Stimulated activated CD4-positive, alpha-beta T cell treated with anti-CD3 and anti-CD28 coated beads, Interleukin-12 subunit alpha, Interleukin-12 subunit beta, amount 100 ng/mL, for 48 hours (primary cell): Measurements from ENCODE around the gene GLRX5.

Experiments
- DNase-seq, 3 donors: peaks; one replicate each; pipeline ENCODE4 v3.0.0-alpha.2; 2020; ENCODE audit warnings: low read depth in 2 of 3, low spot score in 1 of 3

Gene GLRX5

DNA sequence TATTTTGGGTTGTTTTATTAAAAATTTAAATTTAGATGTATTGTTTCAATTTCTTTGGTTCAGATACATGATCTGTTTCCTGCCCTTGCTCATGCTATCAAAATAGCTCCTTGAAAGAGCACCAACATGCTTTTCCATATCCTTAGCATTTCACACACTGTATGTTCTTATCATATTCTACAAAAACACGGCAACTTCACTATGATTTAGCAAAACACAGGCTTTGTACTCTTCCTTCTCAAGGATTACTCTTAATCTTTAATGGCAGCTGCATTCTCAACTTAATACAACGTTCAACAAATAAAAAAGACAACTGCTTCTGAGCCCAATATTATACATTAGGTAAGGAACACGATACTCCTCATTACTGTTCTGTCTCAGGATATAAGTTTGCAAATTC, 2.9 kb upstream of the GLRX5 start:
- no peak for DNase-seq

DNA sequence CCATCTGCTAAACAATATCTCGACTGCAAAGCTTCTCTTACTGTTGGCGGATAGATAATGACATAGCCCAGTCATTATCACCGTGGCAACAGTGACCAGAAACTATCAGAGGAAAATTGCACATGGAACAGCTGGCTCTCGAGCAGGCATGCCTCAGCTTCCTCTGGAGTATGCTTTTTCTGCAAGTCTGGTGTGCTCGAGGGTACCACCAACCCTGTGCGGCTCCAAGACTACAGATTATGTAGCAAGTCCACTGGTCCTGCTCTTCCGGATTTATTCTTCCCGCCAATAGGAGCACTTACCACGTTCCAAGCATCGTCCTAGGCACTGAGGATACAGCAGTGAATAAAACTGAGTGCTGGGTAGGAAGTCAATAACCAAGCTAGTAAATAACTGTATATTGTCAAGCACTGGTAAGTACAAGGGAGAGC, 1.4 kb upstream of the GLRX5 start:
- DNase-seq: no peak

DNA sequence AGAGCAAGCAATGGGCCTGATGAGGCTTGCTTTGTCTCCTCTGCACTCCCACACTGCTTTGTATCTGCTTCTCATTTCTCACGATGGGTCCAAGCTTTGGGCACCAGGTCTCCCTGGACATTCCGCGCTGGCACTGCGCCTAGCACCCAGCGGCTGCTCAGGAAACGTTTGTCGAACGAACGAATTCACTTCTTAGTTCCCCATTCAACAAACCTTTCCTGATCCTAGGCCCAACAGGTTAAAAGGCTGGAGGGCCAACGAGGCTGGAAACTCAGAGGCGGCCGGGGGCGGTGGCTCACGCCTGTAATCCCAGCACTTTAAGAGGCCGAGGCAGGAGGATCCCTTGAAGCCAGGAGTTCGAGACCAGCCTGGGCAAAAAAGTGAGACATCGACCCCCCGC, 1.0 kb upstream of the GLRX5 start:
- no peak for DNase-seq

DNA sequence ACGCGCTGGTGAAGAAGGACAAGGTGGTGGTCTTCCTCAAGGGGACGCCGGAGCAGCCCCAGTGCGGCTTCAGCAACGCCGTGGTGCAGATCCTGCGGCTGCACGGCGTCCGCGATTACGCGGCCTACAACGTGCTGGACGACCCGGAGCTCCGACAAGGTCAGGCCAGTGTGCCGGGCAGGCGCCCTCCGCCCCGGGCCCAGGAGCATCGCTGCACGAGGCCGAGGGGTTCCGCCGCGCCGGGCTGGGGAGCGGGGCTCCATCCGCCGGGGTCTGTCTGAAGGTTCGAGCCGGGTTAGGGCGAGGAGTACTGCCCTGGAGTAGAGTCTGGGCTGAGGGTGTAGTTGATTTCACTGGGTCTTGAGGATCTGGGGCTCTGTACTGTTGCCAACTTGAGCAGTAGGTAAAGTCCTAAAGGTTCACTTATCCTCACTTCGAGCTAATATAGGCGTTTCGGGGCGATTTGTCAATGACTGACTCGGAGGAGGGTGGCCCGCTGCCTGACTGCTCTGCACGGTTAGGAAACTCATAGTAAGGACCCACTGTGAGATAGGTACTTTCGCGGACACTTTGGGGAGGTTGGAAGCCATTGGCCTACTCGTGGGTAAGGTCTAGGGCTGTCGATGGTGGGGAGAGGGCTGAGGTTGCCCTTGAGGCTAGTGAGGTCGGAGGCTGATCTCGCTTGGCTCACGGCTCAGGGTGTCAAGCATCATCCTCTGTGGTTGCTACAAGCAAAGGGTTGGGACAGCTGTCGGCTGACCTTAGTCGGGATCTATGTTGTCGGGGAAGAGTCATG, 574 bp downstream of the GLRX5 start:
- no peak for DNase-seq

DNA sequence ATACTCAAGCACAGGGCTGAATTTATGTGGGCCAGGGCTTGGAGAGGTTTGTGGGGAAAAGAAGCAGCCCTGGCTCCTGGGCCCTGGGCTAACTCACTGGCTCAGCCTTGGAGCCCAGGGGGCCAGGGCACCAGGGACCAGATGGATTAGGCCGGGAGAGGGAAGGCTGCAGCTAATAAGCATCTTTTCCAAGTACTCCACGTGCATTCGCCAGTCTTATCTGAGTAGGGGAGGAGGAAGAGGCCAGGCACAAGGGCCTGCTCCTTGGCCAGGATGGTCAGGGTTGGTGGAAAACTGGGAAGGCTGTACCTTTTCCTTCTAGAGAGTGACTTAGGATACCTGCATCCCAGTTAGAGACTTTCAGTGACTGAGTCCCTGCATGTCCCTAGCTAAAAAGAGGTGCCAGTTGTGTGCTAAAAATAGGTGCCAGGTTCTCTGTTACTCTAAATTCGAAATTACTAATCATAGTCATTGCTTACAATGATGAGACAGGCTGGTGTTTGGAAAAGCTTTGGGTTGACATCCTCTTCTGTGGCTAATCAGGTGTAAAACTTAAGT, 1.3 kb downstream of the GLRX5 start:
- no peak for DNase-seq

DNA sequence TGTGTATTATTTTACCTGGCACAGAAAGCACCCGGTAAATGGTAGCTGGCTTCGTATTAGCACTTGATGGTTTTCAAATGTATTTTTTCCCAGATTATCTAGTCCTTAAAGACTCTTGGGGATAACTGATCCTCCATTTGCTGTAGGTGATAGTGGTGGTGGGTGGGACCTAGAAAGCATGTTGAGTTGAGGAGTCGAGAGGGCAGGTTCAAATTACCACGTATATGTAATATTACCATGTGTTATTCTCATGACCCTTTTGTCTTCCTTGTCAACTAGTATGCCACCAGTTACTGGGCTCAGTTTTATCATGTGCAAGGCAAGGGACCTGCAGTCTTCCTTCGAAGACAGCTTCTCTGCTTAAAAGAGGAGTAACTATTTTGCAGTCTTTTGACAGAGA, 1.8 kb downstream of the GLRX5 start:
- no peak for DNase-seq

DNA sequence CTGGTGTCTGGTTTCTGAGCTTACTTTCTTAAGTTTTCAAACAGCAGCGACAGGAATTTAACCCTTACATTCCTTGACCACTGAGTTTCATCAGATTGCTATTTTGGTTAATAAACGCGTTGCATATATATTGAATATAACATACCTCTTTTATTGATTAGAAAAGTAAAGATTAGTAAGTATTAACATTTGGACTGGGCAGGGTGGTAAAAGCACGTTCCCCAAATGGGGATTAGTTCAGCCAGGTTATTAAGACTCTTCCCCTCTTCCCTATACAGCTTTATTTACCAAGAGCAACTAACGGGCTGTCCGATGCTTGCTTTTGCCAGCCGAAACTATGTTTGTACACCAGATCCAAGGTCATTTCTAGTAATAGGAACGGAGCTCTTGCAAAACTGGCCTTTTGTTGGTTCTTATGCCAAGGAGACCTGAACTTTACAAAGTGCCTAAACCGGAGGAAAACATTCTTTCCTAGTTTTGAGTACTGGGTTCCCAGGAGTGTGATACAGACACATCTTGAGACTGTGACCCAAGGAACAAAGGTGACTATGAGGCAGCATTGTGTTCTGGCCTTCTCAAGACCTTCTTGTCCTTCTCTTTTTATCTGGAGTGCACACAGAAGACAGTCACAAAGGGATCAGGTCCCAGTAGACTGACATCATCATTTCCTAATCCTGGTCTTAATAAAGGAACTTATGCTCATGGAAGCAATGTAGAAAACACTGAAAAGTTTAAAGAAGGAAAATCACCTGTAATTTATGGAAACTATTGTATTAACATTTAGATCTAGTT, 2.6 kb downstream of the GLRX5 start:
- no peak for DNase-seq

DNA sequence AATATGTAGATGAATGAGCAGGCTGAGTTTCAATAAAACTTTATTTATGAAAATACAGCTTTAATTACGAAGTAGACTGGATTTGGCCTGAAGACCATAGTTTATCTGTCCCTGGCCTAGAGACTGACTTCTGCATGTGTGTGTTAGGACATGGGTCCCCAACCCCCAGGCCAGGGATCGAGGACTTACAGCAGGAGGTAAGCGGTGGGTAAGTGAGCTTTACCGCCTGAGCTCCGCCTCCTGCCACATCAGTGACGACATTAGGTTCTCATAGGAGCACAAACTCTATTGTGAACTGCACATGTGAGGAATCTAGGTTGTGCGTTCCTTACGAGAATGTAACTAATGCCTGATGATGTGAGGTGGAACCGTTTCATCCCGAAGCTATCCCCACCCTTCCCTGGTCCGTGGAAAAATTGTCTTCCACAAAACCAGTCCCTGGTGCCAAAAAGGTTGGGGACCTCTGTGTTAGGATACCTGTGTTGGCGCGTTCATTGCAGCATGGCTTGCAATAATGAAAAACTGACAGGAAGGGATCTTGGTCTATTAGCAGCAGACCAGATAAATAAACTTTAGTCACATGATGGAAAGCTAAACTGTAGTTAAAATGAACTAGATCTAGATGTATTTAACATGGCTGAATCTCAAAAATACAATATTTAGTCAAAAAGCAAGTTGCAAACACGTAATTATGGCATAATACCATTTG, 4.1 kb downstream of the GLRX5 start:
- DNase-seq: no peak

DNA sequence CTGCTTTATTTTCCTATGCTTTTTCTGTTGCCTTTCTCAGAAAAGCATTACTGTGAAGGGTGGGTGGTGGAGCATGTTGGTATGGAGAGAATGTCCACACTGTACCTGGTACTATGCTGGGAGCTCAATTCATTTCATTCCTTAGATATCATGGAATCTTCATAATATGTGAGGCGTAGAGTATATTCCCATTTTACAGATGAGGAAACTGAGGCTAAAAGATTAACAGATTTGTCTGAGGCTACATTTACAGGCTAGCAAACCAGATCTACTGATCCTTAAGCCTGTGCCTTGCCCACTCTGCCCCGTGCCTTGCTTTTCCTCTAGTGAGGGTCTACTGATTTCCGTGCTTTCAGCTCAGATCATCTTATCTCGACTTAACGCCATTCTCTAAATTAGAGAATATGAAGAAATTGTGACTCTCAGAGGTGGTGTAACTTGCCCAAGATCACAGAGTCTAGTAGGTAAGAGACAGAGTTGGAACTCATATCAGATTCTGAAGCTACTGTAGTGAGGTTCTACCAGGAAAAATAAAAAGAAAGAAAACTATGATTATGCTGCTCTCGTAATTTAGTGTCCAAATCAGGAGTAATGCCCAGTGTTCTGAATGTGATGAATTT, 5.5 kb downstream of the GLRX5 start:
- no peak for DNase-seq

DNA sequence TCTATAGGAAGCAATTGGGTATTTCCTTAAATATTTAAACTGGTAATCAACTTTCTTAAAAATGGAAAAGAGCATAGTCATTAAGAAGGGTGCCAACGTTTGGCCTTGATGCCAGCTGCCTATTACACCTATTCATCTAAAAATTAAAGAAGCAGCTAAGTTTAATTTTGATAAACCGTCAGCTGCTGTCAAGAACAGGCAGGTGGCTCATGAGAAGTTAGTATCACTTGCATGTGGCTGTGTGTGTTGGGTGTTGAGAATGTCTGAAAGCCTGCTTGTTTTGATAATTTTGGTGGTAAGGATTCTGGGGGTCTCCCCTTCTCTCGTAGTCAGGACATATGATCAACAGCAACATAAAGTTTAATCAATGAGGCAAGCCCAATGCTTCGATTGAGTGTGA, 6.5 kb downstream of the GLRX5 start:
- DNase-seq: no peak

DNA sequence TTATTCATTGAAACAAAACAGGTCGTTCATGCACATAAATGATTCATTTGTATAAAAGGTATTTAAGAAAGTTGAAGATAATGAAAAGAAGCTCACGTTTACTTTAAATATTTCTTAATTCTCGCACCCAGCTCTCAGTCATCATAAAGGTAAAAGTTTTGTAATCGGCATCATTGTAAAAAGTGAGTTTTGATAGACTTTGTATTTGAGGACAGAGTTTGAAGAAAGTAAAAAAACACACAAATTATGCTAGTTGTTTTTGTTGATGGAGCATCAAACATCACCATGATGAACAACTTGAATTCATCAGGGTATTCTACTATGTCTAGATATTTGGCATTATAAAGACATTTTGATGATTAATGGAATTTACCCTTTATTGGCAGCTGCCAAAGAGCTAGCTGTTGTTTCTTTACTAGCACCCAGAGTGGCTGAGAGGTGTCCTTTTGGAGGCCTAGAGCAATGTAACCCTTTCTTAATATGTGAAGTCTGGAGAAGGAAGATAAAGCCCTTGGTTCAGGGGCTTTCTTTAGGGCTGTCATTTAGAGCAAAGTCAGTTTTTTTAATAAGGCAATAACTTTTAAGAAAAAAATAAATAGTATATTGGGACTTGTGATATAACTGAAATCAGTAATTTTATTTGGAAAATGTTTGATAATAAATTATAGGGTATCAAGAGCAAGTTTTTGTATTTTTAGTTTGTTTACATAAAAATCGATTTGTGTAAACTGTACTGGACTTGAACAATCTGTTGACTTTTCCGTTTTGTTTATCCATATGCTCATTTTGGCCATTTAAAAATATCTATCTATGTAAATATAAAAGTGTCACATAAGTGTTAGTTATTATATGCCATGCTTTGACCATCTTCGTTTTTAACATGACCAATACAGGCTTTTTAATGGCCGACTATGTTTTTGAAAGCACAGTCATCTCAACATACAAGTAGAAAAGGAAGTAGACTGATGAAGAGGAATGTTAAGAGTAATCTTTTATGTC, 7.4 kb downstream of the GLRX5 start:
- DNase-seq: no peak

DNA sequence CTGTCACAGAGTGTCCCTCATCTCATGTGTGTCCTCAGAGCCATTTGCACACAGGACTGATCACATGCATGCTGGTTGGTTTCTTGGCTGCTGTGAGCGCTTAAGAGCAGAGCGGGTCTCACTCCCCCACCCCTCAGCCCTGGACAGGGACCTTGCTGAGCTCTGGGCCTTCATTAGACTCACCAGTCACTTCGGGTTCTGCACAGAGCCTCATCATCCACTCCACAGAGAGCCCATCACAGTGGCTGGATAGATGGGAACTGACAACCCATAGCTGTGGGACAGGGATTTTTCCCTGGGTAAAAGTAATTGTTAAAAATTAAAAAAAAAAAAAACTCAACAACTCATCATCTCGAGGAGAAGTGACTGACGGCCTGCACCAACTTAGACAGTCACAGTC, 8.2 kb downstream of the GLRX5 start:
- no peak for DNase-seq

DNA sequence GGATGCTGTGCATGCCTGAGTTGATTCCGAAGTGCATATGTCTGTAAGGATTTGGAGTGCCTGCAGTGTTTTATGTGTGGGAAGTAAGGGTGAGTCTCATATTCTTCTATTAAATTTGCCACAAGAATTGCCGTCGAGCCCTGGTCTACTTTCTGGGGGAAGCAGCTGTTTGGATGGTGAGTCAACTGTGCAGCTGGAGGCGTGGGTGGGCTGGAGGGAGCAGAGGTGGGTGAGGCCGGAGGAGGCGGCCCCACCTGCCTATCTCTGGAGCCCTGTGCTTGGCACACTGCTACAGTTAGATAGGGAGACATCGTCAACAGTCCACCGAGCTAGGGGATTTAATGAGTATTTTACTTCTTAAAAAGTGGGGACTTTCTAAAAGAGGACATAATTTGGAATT, 9.7 kb downstream of the GLRX5 start:
- no peak for DNase-seq

DNA sequence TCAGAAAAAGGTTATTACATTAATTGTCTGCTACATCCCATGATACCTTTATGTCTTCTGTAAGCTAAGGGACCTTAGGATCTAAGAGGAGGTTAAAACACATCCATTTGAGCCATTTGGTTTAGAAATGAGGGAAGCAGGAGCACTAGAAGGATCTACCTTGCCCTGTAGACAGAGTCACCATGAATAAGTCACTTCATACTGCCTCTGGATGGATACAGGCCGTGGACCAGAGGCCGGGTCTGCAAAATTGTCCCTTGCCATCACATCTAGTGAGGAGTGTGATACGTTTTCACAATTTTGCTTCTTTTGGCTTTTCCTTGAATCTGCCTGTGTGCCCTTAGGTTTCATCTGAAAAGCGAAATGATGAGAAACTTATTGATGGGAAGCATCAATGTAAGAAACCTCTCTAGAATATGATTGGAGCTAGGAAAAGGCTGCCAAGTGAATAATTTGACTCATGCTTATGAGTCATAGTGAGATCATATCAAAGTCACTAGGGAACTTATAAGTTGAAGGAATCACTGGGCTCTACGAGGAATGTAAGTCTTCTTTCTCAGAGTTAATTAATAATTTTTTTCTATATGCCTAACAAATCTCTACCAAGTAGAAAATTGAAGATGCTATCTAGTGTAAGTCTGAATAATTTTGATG, 10.8 kb downstream of the GLRX5 start:
- no peak for DNase-seq

DNA sequence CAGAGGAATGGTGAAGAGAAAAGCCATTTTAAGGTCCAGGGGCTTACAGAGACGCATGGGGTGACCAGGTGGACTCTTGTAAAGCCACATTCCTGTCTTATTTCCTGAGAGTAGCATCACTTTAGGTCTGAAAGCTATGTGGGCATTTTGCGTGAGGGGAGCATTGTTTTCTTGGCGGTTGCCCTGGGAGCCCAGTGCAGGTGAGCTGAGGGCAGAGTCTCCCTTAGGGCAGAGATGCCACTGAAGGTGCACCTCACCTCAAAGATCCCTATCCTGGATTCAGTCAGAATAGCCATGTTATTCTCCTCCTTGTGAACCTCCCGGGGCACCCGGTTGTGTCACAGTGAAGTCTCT, 12.4 kb downstream of the GLRX5 start:
- DNase-seq: no peak

DNA sequence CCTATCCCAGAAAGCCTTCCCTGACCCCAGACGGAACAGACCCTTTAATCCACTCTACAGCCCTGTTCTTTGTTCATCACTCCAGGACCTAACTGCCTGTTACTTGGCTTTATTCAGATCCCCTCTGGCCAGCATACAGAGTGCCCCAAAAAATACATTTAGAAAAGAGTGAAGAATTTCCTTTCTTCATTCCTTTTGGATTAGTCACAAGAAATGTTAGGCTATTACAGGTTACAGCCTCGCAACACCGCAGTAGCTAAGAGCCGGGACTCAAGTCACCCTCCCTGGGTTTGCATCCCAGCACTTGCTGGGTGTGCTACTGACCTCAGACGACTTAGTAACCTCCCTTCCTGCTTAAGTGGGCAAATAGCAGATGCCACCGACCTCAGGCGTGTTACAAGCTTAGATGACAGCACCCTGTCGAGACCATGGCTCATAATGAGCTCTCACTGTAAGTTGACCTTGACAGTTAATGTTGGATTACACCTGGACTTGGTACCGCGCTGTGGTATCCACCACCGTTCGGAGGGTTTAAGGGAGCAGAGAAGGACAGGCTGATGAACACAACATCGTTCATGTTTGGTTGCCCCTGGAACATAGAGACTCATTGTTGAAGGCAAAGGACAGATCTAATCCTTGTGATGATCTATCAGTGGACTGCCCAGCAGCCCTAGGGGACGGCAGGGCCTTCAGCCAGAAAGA, 12.9 kb downstream of the GLRX5 start:
- no peak for DNase-seq

DNA sequence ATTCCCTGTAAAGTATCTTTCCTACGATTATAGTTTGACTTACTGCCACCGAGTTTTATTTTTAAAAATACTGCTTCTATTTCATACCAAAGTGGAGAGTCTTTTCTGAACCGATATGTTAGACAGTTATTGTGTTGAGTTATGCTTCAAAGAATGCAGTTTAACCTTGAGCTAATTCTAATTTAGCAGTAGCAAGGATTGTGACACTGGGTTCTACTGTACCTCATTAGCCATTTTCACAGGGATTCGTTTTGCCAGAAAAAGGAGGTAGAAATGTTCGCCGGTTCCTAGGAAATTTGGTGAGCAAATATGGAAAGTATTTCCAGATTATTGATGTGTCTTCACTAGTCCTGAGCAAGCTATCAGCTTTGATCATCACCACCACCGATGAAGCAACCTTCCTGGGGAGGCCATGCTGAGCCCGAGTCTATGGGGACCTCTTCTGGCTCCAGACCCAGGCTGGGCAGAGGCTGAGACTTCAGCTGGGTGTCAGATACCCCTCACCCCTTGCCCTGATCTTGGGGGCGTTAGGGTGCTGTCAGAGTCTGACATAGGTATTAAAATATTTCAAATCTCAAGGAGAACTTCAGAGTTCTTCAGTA, 13.6 kb downstream of the GLRX5 start:
- no peak for DNase-seq
